Right atrium auricular region (tissue), 2 donors: ENCODE data around the gene MRPS6. TPM values are rescaled to one million over a fixed set of nuclear protein-coding genes. Genes with fewer than 3 reads are reported as not detected.

ENCODE experiments used
- DNase-seq: peaks from one replicate; pipeline ENCODE4 v3.0.0-alpha.2; 2019; ENCODE audit warnings: low spot score
- H3K27ac ChIP-seq, 2 donors: fragments of 200-600 bp; sonication (generic); 1 replicate in 1 of 2; 2 replicates in 1 of 2; pipeline ENCODE4 v1.5.1; 2016 to 2019
- H3K27me3 ChIP-seq, 2 donors: fragments of 200-600 bp; sonication (generic); one replicate each; pipeline versions ENCODE4 v1.5.1 to v1.6.0; 2017 to 2019
- H3K36me3 ChIP-seq: fragments of 200-600 bp; sonication (generic); one replicate; pipeline ENCODE4 v1.5.1; 2016
- H3K4me1 ChIP-seq, 2 donors: fragments of 200-600 bp; sonication (generic); one replicate each; pipeline versions ENCODE4 v1.5.1 to v1.6.0; 2017 to 2019
- H3K4me3 ChIP-seq, 2 donors: fragments of 200-600 bp; sonication (generic); 1 replicate in 1 of 2; 2 replicates in 1 of 2; pipeline ENCODE4 v1.5.1; 2017 to 2019; ENCODE audit warnings: mild to moderate bottlenecking in 1 of 2, moderate library complexity in 1 of 2
- H3K9me3 ChIP-seq, 2 donors: fragments of 200-600 bp; sonication (generic); one replicate each; pipeline ENCODE4 v1.5.1; 2019
- total RNA-seq, 2 donors: library from RNA; depleted of rRNA; stranded (reverse); fragments of >200 nt; gene quantifications; one replicate each; pipeline ENCODE4 v1.1.0, GENCODE V29; 2016
- TF ChIP-seq, protein P1 (sequence below), 2 donors: fragments of 200-600 bp; sonication (generic); IDR thresholded peaks; one replicate each; pipeline ENCODE4 v1.5.1; 2019; ENCODE audit warnings: antibody characterized with exemption in 2 of 2

The MRPS6 gene
- total RNA-seq, 2 donors from 2014 or later: 18.8 to 30.4 TPM

DNA sequence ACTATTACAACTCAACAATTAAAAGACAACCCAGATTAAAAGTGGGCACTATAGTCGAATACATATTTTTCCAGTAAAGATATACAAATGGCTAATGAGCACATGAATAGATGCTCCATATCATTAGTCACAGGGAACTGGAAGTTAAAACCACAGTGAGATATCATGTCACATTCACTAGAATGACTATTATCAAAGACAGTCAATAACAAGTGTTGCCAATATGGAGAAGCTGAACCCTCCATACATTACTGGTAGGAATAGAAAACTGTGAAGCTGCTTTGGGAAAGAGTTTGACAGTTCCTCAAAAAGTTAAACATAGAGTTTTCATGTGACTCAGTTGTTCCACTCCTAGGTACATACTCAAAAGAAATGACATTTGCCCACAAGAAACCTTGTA lies 30.6 kb upstream of the MRPS6 start:
- H3K9me3 ChIP-seq: no peaks in the 10 kb centered on the region
- no peak for DNase-seq
- H3K27me3 ChIP-seq: no peaks in the 10 kb centered on the region
- H3K4me1 ChIP-seq: no peaks in the 10 kb centered on the region
- H3K27ac ChIP-seq: no peak overlapping the region
- TF ChIP-seq, protein P1, sequence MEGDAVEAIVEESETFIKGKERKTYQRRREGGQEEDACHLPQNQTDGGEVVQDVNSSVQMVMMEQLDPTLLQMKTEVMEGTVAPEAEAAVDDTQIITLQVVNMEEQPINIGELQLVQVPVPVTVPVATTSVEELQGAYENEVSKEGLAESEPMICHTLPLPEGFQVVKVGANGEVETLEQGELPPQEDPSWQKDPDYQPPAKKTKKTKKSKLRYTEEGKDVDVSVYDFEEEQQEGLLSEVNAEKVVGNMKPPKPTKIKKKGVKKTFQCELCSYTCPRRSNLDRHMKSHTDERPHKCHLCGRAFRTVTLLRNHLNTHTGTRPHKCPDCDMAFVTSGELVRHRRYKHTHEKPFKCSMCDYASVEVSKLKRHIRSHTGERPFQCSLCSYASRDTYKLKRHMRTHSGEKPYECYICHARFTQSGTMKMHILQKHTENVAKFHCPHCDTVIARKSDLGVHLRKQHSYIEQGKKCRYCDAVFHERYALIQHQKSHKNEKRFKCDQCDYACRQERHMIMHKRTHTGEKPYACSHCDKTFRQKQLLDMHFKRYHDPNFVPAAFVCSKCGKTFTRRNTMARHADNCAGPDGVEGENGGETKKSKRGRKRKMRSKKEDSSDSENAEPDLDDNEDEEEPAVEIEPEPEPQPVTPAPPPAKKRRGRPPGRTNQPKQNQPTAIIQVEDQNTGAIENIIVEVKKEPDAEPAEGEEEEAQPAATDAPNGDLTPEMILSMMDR (IDR thresholded peaks at IDR 0.05): no peak
- no peak overlapping the region for H3K4me3 ChIP-seq
- no peaks in the 10 kb centered on the region for H3K36me3 ChIP-seq

GRCh38 chr21:34043333-34043732 lies 30.0 kb upstream of the MRPS6 start:
- Histone ChIP-seq H3K4me1 (no peaks in the 10 kb centered on the region), H3K9me3 (no peaks in the 10 kb centered on the region), H3K36me3 (no peaks in the 10 kb centered on the region), H3K4me3 (no peak overlapping the region), H3K27me3 (no peaks in the 10 kb centered on the region), H3K27ac (no peak overlapping the region)
- no peak for DNase-seq
- TF ChIP-seq, protein P1 (IDR thresholded peaks at IDR 0.05): no peak

- H3K4me1 ChIP-seq: no peaks in the 10 kb centered on the region
- no peaks in the 10 kb centered on the region for H3K27me3 ChIP-seq
- H3K27ac ChIP-seq: no peak overlapping the region
- no peak overlapping the region for H3K4me3 ChIP-seq
- no peaks in the 10 kb centered on the region for H3K9me3 ChIP-seq
- no peaks in the 10 kb centered on the region for H3K36me3 ChIP-seq
- DNase-seq: no peak
- TF ChIP-seq, protein P1 (IDR thresholded peaks at IDR 0.05): no peak
Measured at GRCh38 chr21:34046917-34047316, 26.5 kb upstream of the MRPS6 start.

DNA sequence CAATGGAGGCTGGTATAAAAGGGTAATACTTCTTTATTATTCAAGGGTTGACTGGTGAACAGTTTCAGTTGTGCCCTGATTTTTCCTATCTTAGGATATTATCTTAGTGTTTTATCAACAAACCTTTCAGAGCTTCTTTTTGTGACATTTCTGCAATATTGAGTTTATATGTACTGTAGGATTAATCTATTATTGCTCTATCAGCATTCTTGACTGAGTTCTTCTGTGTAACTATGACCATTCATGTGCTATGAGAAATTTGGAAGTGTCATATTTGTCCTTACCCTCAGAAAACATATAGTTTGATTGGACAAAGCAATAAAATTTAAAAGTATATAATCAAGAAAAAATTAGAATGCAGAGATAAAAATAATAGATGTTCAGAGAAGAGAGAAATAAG lies 25.5 kb upstream of the MRPS6 start:
- DNase-seq: no peak

DNA sequence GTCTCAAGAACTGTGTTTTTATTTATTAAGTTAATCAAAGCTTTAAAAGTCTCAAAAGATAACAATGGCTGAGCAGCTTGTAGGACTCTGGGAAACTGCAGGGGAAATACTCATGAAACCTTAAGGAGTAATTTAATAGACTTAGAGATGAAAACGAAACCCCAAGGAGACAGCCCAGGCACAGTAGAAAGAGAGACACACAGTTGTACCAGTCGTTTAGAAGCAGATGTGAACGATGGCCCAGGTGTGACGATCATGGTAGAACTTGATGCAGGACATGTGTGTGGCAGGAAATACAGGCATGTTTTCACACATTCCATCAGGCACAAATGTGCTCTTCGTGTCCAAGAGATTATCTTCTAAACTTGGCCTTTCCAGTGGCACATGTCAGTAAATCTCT lies 21.2 kb upstream of the MRPS6 start:
- DNase-seq: no peak
- Histone ChIP-seq H3K4me3 (no peak overlapping the region), H3K27me3 (no peaks in the 10 kb centered on the region), H3K36me3 (no peaks in the 10 kb centered on the region), H3K9me3 (no peaks in the 10 kb centered on the region), H3K4me1 (no peaks in the 10 kb centered on the region), H3K27ac (no peak overlapping the region)
- TF ChIP-seq, protein P1 (IDR thresholded peaks at IDR 0.05): no peak

More for the DNA sequence above, 25.5 kb upstream of the MRPS6 start:
- Histone ChIP-seq H3K9me3 (no peaks in the 10 kb centered on the region), H3K36me3 (no peaks in the 10 kb centered on the region), H3K27me3 (no peaks in the 10 kb centered on the region), H3K27ac (no peak overlapping the region), H3K4me3 (no peak overlapping the region), H3K4me1 (no peaks in the 10 kb centered on the region)
- TF ChIP-seq, protein P1 (IDR thresholded peaks at IDR 0.05): no peak

- H3K4me3 ChIP-seq: no peak overlapping the region
- DNase-seq: no peak
- no peaks in the 10 kb centered on the region for H3K36me3 ChIP-seq
- no peaks in the 10 kb centered on the region for H3K4me1 ChIP-seq
- no peaks in the 10 kb centered on the region for H3K27me3 ChIP-seq
- H3K27ac ChIP-seq: no peak overlapping the region
- no peaks in the 10 kb centered on the region for H3K9me3 ChIP-seq
- TF ChIP-seq, protein P1 (IDR thresholded peaks at IDR 0.05): no peak
Measured at GRCh38 chr21:34054259-34054658, 19.1 kb upstream of the MRPS6 start.
